ENCODE measurements around the gene ABCA13. TPM values are rescaled to one million over a fixed set of nuclear protein-coding genes. Genes with fewer than 3 reads are reported as not detected.

The ABCA13 gene
- total and polyA plus RNA-seq, 4 donors: 1.2 to 23.2 (median 3.5) TPM

- H3K4me1 ChIP-seq (ENCODE audit: control insufficient read depth in 5 of 5, insufficient read depth in 5 of 5, low read length in 5 of 5): no peaks in the 10 kb centered on the region
- H3K27me3 ChIP-seq (ENCODE audit: control insufficient read depth in 3 of 3, insufficient read depth in 3 of 3, low read length in 2 of 3): no peaks in the 10 kb centered on the region
- H3K36me3 ChIP-seq (ENCODE audit: control insufficient read depth in 4 of 4, insufficient read depth in 4 of 4, low read length in 4 of 4): no peaks in the 10 kb centered on the region
- WGBS, 2 donors: 19 to 48% methylated on average over 3 of the region's 3 CpGs
- no peak for ATAC-seq (ENCODE audit: insufficient read depth, low FRiP score)
- TF ChIP-seq CTCF (IDR thresholded peaks at IDR 0.05; ENCODE audit: control extremely low read depth, extremely low read depth): no peak
- no peak for DNase-seq
- no peak overlapping the region for H3K4me3 ChIP-seq
- H3K27ac ChIP-seq (ENCODE audit: low read depth in 1 of 2, low read length in 1 of 2): no peak overlapping the region
- no peaks in the 10 kb centered on the region for H3K9me3 ChIP-seq (ENCODE audit: control insufficient read depth in 4 of 4, insufficient read depth in 3 of 4, low read length in 3 of 4)
- no peak overlapping the region for H3K9ac ChIP-seq (ENCODE audit: insufficient read depth in 1 of 2, low read length in 2 of 2)
Observed at GRCh38 chr7:48170506-48170905, 752 bp upstream of the ABCA13 start.

GRCh38 chr7:48173313-48173712 lies 2.1 kb downstream of the ABCA13 start:
- Histone ChIP-seq H3K4me3 (no peak overlapping the region), H3K9ac (ENCODE audit: insufficient read depth in 1 of 2, low read length in 2 of 2) (no peak overlapping the region), H3K27me3 (ENCODE audit: control insufficient read depth in 3 of 3, insufficient read depth in 3 of 3, low read length in 2 of 3) (no peaks in the 10 kb centered on the region), H3K36me3 (ENCODE audit: control insufficient read depth in 4 of 4, insufficient read depth in 4 of 4, low read length in 4 of 4) (no peaks in the 10 kb centered on the region), H3K4me1 (ENCODE audit: control insufficient read depth in 5 of 5, insufficient read depth in 5 of 5, low read length in 5 of 5) (no peaks in the 10 kb centered on the region), H3K27ac (ENCODE audit: low read depth in 1 of 2, low read length in 1 of 2) (no peak overlapping the region), H3K9me3 (ENCODE audit: control insufficient read depth in 4 of 4, insufficient read depth in 3 of 4, low read length in 3 of 4) (peaks cover 0 to 2% (median 0%) of the 10 kb centered on the region in 4 donors)
- ATAC-seq (ENCODE audit: insufficient read depth, low FRiP score) (no peak), DNase-seq (no peak)
- TF ChIP-seq CTCF (IDR thresholded peaks at IDR 0.05; ENCODE audit: control extremely low read depth, extremely low read depth): no peak

GRCh38 chr7:48173756-48174382 lies 2.6 kb downstream of the ABCA13 start:
- Histone ChIP-seq H3K9me3 (ENCODE audit: control insufficient read depth in 4 of 4, insufficient read depth in 3 of 4, low read length in 3 of 4) (peaks cover 0 to 2% (median 0%) of the 10 kb centered on the region in 4 donors), H3K27me3 (ENCODE audit: control insufficient read depth in 3 of 3, insufficient read depth in 3 of 3, low read length in 2 of 3) (no peaks in the 10 kb centered on the region), H3K36me3 (ENCODE audit: control insufficient read depth in 4 of 4, insufficient read depth in 4 of 4, low read length in 4 of 4) (no peaks in the 10 kb centered on the region), H3K27ac (ENCODE audit: low read depth in 1 of 2, low read length in 1 of 2) (no peak overlapping the region), H3K4me3 (no peak overlapping the region), H3K9ac (ENCODE audit: insufficient read depth in 1 of 2, low read length in 2 of 2) (no peak overlapping the region), H3K4me1 (ENCODE audit: control insufficient read depth in 5 of 5, insufficient read depth in 5 of 5, low read length in 5 of 5) (no peaks in the 10 kb centered on the region)
- ATAC-seq (ENCODE audit: insufficient read depth, low FRiP score) (no peak), DNase-seq (no peak)
- 78 to 79% methylated on average over 1 of the region's 1 CpG for WGBS, 2 donors
- TF ChIP-seq CTCF (IDR thresholded peaks at IDR 0.05; ENCODE audit: control extremely low read depth, extremely low read depth): no peak

GRCh38 chr7:48175019-48175418 lies 3.8 kb downstream of the ABCA13 start:
- Histone ChIP-seq H3K4me3 (no peak overlapping the region), H3K27me3 (ENCODE audit: control insufficient read depth in 3 of 3, insufficient read depth in 3 of 3, low read length in 2 of 3) (no peaks in the 10 kb centered on the region), H3K36me3 (ENCODE audit: control insufficient read depth in 4 of 4, insufficient read depth in 4 of 4, low read length in 4 of 4) (no peaks in the 10 kb centered on the region), H3K4me1 (ENCODE audit: control insufficient read depth in 5 of 5, insufficient read depth in 5 of 5, low read length in 5 of 5) (no peaks in the 10 kb centered on the region), H3K9ac (ENCODE audit: insufficient read depth in 1 of 2, low read length in 2 of 2) (no peak overlapping the region), H3K9me3 (ENCODE audit: control insufficient read depth in 4 of 4, insufficient read depth in 3 of 4, low read length in 3 of 4) (peaks cover 0 to 3% (median 0%) of the 10 kb centered on the region in 4 donors), H3K27ac (ENCODE audit: low read depth in 1 of 2, low read length in 1 of 2) (no peak overlapping the region)
- 86 to 92% methylated on average over 1 of the region's 1 CpG for WGBS, 2 donors
- no peak for TF ChIP-seq CTCF (IDR thresholded peaks at IDR 0.05; ENCODE audit: control extremely low read depth, extremely low read depth)
- DNase-seq (no peak), ATAC-seq (ENCODE audit: insufficient read depth, low FRiP score) (no peak)

All from lung (tissue), 12 donors.